ENCODE results near the gene FBXL7.

GRCh38 chr5:15476977-15477376, 23.0 kb upstream of the FBXL7 start:
- TF ChIP-seq CTCF (conservative IDR thresholded peaks at IDR 0.05; ENCODE audit: low read depth in 2 of 2) (no peak), REST (IDR thresholded peaks at IDR 0.05; ENCODE audit: unreplicated experiment) (no peak), NANOG (IDR thresholded peaks at IDR 0.05; ENCODE audit: borderline replicate concordance) (no peak), POLR2AphosphoS5 (IDR thresholded peaks at IDR 0.05; ENCODE audit: low read depth) (no peak), ZNF462 (CRISPR knock-in tag; IDR thresholded peaks at IDR 0.05) (no peak)
